PC-3 (cell line): ENCODE measurements around the gene TRNP1.

Experiments
- EZH2 ChIP-seq: fragments of 300-600 bp; sonication (generic); IDR thresholded peaks from one replicate; pipeline ENCODE4 v1.6.1; 2017; ENCODE audit warnings: antibody characterized with exemption, mild to moderate bottlenecking, low read length; ENCODE audit not compliant: unreplicated experiment
- EZH2phosphoT487 ChIP-seq: fragments of 300-600 bp; sonication (generic); IDR thresholded peaks from 2 replicates; pipeline ENCODE4 v1.6.1; 2018; ENCODE audit warnings: mild to moderate bottlenecking, antibody characterized with exemption, low read length, borderline replicate concordance
- TF ChIP-seq, protein P1 (sequence below): fragments of 300-600 bp; sonication (generic); conservative IDR thresholded peaks from 2 replicates; pipeline ENCODE4 v1.5.1; 2017; ENCODE audit warnings: antibody characterized with exemption, low read depth, mild to moderate bottlenecking, low read length

- TF ChIP-seq, protein P1, sequence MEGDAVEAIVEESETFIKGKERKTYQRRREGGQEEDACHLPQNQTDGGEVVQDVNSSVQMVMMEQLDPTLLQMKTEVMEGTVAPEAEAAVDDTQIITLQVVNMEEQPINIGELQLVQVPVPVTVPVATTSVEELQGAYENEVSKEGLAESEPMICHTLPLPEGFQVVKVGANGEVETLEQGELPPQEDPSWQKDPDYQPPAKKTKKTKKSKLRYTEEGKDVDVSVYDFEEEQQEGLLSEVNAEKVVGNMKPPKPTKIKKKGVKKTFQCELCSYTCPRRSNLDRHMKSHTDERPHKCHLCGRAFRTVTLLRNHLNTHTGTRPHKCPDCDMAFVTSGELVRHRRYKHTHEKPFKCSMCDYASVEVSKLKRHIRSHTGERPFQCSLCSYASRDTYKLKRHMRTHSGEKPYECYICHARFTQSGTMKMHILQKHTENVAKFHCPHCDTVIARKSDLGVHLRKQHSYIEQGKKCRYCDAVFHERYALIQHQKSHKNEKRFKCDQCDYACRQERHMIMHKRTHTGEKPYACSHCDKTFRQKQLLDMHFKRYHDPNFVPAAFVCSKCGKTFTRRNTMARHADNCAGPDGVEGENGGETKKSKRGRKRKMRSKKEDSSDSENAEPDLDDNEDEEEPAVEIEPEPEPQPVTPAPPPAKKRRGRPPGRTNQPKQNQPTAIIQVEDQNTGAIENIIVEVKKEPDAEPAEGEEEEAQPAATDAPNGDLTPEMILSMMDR, result no peak
- TF ChIP-seq EZH2 (no peak), EZH2phosphoT487 (no peak)
Observed at GRCh38 chr1:26970810-26971209, 22.7 kb upstream of the TRNP1 start.
